Measurements from ENCODE around the gene POLQ. TPM values are rescaled to one million over a fixed set of nuclear protein-coding genes. Genes with fewer than 3 reads are reported as not detected.
A peak's percentile ranks its signal among the peaks of the same experiment; 100 is the strongest.
"Not testable (repeated sequence)": the region's sequence is repeated elsewhere in the genome, so short reads cannot be mapped to it uniquely, and the experiment has no call there.

POLQ gene
- total RNA-seq, result 10 to 100 TPM in 1 of 2 donors, 1 to 10 TPM in 1; 8.9 to 28.7 TPM

- peaks cover 11 to 28% of the 10 kb centered on the region in 2 donors for H3K36me3 Mint-ChIP-seq
- ATAC-seq (peak; percentile 96 to 98), DNase-seq (ENCODE audit: low spot score in 2 of 2) (peak; percentile 78 to 82)
- no peaks in the 10 kb centered on the region for H3K9me3 Mint-ChIP-seq
- H3K27ac Mint-ChIP-seq, result peak within 1 kb of the TSS; percentile 86 to 93
Observed at GRCh38 chr3:121545574-121546455, at the start of gene POLQ. POLQ (minus strand) TSS chr3:121545988; CDS start chr3:121545877, 111 bp downstream.

- no peaks in the 10 kb centered on the region for H3K9me3 Mint-ChIP-seq
- no peak for ATAC-seq
Observed at GRCh38 chr3:121594850-121595249, 49.1 kb upstream of the POLQ start.

GRCh38 chr3:121593806-121594205 lies 48.0 kb upstream of the POLQ start:
- not testable (repeated sequence) for H3K9me3 Mint-ChIP-seq

More at GRCh38 chr3:121594850-121595249, 49.1 kb upstream of the POLQ start:
- Mint-ChIP-seq H3K27ac (peak overlapping the region in 1 of 2 donors; percentile 14), H3K36me3 (no peaks in the 10 kb centered on the region)
- no peak for DNase-seq (ENCODE audit: low spot score in 2 of 2)

GRCh38 chr3:121592856-121593702 lies 47.3 kb upstream of the POLQ start, which contains the start of gene FBXO40:
FBXO40 (plus strand) TSS chr3:121593379; CDS start chr3:121620576, 27,197 bp downstream.
- ATAC-seq (no peak), DNase-seq (ENCODE audit: low spot score in 2 of 2) (no peak)
- H3K36me3 Mint-ChIP-seq, result no peaks in the 10 kb centered on the region
- H3K27ac Mint-ChIP-seq, result no peak within 1 kb of the TSS
- H3K9me3 Mint-ChIP-seq, result no peaks in the 10 kb centered on the region

More at GRCh38 chr3:121593806-121594205, 48.0 kb upstream of the POLQ start:
- not testable (repeated sequence) for ATAC-seq; H3K36me3 Mint-ChIP-seq; H3K27ac Mint-ChIP-seq; DNase-seq (ENCODE audit: low spot score in 2 of 2)

GRCh38 chr3:121584418-121584817 lies 38.6 kb upstream of the POLQ start:
- no peaks in the 10 kb centered on the region for H3K36me3 Mint-ChIP-seq
- ATAC-seq (no peak), DNase-seq (ENCODE audit: low spot score in 2 of 2) (no peak)
- no peaks in the 10 kb centered on the region for H3K9me3 Mint-ChIP-seq
- H3K27ac Mint-ChIP-seq, result no peak overlapping the region

GRCh38 chr3:121581691-121582090 lies 35.9 kb upstream of the POLQ start:
- DNase-seq (ENCODE audit: low spot score in 2 of 2) (no peak), ATAC-seq (no peak)
- Mint-ChIP-seq H3K9me3 (no peaks in the 10 kb centered on the region), H3K27ac (no peak overlapping the region), H3K36me3 (no peaks in the 10 kb centered on the region)

- no peak for ATAC-seq
- DNase-seq (ENCODE audit: low spot score in 2 of 2), result no peak
- Mint-ChIP-seq H3K36me3 (no peaks in the 10 kb centered on the region), H3K27ac (no peak overlapping the region), H3K9me3 (no peaks in the 10 kb centered on the region)
Observed at GRCh38 chr3:121574449-121574848, 28.7 kb upstream of the POLQ start.

- Mint-ChIP-seq H3K27ac (no peak within 1 kb of the TSS), H3K9me3 (no peaks in the 10 kb centered on the region), H3K36me3 (no peaks in the 10 kb centered on the region)
- ATAC-seq (no peak), DNase-seq (ENCODE audit: low spot score in 2 of 2) (no peak)
Observed at GRCh38 chr3:121567649-121568048, 21.9 kb upstream of the POLQ start, which contains the start of gene ARGFX. ARGFX (plus strand) TSS chr3:121567949; CDS start chr3:121570714, 2,765 bp downstream.

GRCh38 chr3:121566773-121567172 lies 21.0 kb upstream of the POLQ start:
- Mint-ChIP-seq H3K36me3 (no peaks in the 10 kb centered on the region), H3K9me3 (no peaks in the 10 kb centered on the region), H3K27ac (no peak overlapping the region)
- ATAC-seq (no peak), DNase-seq (ENCODE audit: low spot score in 2 of 2) (no peak)

- Mint-ChIP-seq H3K9me3 (no peaks in the 10 kb centered on the region), H3K36me3 (no peaks in the 10 kb centered on the region), H3K27ac (peak overlapping the region in 1 of 2 donors; percentile 53)
- ATAC-seq (no peak), DNase-seq (ENCODE audit: low spot score in 2 of 2) (no peak)
Observed at GRCh38 chr3:121562148-121562547, 16.4 kb upstream of the POLQ start.

GRCh38 chr3:121557426-121557934 lies 11.7 kb upstream of the POLQ start:
- H3K9me3 Mint-ChIP-seq, result no peaks in the 10 kb centered on the region
- H3K27ac Mint-ChIP-seq, result no peak overlapping the region
- DNase-seq (ENCODE audit: low spot score in 2 of 2) (no peak), ATAC-seq (no peak)
- H3K36me3 Mint-ChIP-seq, result no peaks in the 10 kb centered on the region

GRCh38 chr3:121552797-121553196 lies 7.0 kb upstream of the POLQ start:
- ATAC-seq (no peak), DNase-seq (ENCODE audit: low spot score in 2 of 2) (no peak)
- Mint-ChIP-seq H3K9me3 (no peaks in the 10 kb centered on the region), H3K27ac (no peak overlapping the region), H3K36me3 (no peaks in the 10 kb centered on the region)

GRCh38 chr3:121552379-121552778 lies 6.6 kb upstream of the POLQ start:
- H3K36me3 Mint-ChIP-seq, result no peaks in the 10 kb centered on the region
- no peaks in the 10 kb centered on the region for H3K9me3 Mint-ChIP-seq
- H3K27ac Mint-ChIP-seq, result no peak overlapping the region
- no peak for ATAC-seq
- no peak for DNase-seq (ENCODE audit: low spot score in 2 of 2)

GRCh38 chr3:121545049-121545573 lies 677 bp downstream of the POLQ start:
- ATAC-seq (peak; percentile 10 to 32), DNase-seq (ENCODE audit: low spot score in 2 of 2) (peak in 1 of 2 donors; percentile 58)
- H3K36me3 Mint-ChIP-seq, result peaks cover 11 to 28% of the 10 kb centered on the region in 2 donors
- H3K9me3 Mint-ChIP-seq, result no peaks in the 10 kb centered on the region
- peak overlapping the region; percentile 86 to 93 for H3K27ac Mint-ChIP-seq

GRCh38 chr3:121542924-121543323 lies 2.9 kb downstream of the POLQ start:
- ATAC-seq (no peak), DNase-seq (ENCODE audit: low spot score in 2 of 2) (no peak)
- Mint-ChIP-seq H3K9me3 (no peaks in the 10 kb centered on the region), H3K27ac (no peak overlapping the region), H3K36me3 (peaks cover 11 to 37% of the 10 kb centered on the region in 2 donors)

GRCh38 chr3:121531269-121531668 lies 14.5 kb downstream of the POLQ start:
- H3K9me3 Mint-ChIP-seq, result no peaks in the 10 kb centered on the region
- DNase-seq (ENCODE audit: low spot score in 2 of 2) (no peak), ATAC-seq (no peak)
- peaks cover 0 to 31% of the 10 kb centered on the region in 2 donors for H3K36me3 Mint-ChIP-seq
- H3K27ac Mint-ChIP-seq, result peak overlapping the region in 1 of 2 donors; percentile 76
